Activated CD4-positive, alpha-beta memory T cell treated with anti-CD3 and anti-CD28 coated beads, Interleukin-2, amount 10 ng/mL, durations not matched to agents 7 days and 5 days (primary cell): Measurements from ENCODE around the gene MZT1. TPM values are rescaled to one million over a fixed set of nuclear protein-coding genes. Genes with fewer than 3 reads are reported as not detected.
A peak's percentile ranks its signal among the peaks of the same experiment; 100 is the strongest.
"Not testable (repeated sequence)": the region's sequence is repeated elsewhere in the genome, so short reads cannot be mapped to it uniquely, and the experiment has no call there.

Source experiments
- CTCF ChIA-PET: fragments of 350-600 bp; sonication (Branson Sonifier 250); formaldehyde crosslinking; loops from one replicate; lab custom pipeline; 2021; ENCODE audit warnings: antibody characterized with exemption, inconsistent platforms; lab: Charles Lee
- POLR2A ChIA-PET: fragments of 350-600 bp; sonication (Branson Sonifier 250); formaldehyde crosslinking; loops from one replicate; lab custom pipeline; 2021; ENCODE audit warnings: antibody characterized with exemption; lab: Charles Lee
- DNase-seq: peaks from one replicate; pipeline ENCODE4 v3.0.0-alpha.2; 2020
- H3K27ac Mint-ChIP-seq: one replicate; pipeline ENCODE4 v1.8.0; 2021; ENCODE audit warnings: mild to moderate bottlenecking, mixed read lengths
- H3K27me3 Mint-ChIP-seq: one replicate; pipeline ENCODE4 v1.8.0; 2021; ENCODE audit warnings: mixed read lengths
- H3K36me3 Mint-ChIP-seq: one replicate; pipeline ENCODE4 v1.8.0; 2021; ENCODE audit warnings: low read depth, mixed read lengths
- H3K4me1 Mint-ChIP-seq: one replicate; pipeline ENCODE4 v1.8.0; 2021; ENCODE audit warnings: mixed read lengths
- H3K4me3 Mint-ChIP-seq: one replicate; pipeline ENCODE4 v1.8.0; 2021; ENCODE audit warnings: mild to moderate bottlenecking, mixed read lengths
- H3K9me3 Mint-ChIP-seq: one replicate; pipeline ENCODE4 v1.8.0; 2021; ENCODE audit warnings: mixed read lengths
- total RNA-seq, 2 experiments: library from RNA; stranded (reverse); gene quantifications; one replicate each; pipeline ENCODE4 v1.2.3, GENCODE V29; 2021

MZT1 gene
- total RNA-seq, 2 experiments from 2014 or later: 20.7 to 22.3 TPM

GRCh38 chr13:72726185-72726584 lies 1.2 kb downstream of the MZT1 start:
- not testable (repeated sequence) for H3K27me3 Mint-ChIP-seq, DNase-seq, H3K9me3 Mint-ChIP-seq
- peak overlapping the region; percentile 84 for H3K27ac Mint-ChIP-seq
- peak overlapping the region; percentile 92 for H3K4me3 Mint-ChIP-seq
- POLR2A ChIA-PET: interaction anchor here (1.1 kb wide), 1 partner anchor 55 kb away, joined by 4 read pairs; the partner anchor contains the start of gene DIS3
- peaks cover 64% of the 10 kb centered on the region for H3K36me3 Mint-ChIP-seq
- CTCF ChIA-PET: interaction anchor here (1.4 kb wide), 1 partner anchor 83 kb away, joined by 4 read pairs; no protein-coding TSS in a partner anchor
- peaks cover 52% of the 10 kb centered on the region for H3K4me1 Mint-ChIP-seq

GRCh38 chr13:72716776-72717175 lies 10.7 kb downstream of the MZT1 start:
- Mint-ChIP-seq H3K36me3 (peaks cover 91% of the 10 kb centered on the region), H3K27ac (no peak overlapping the region), H3K4me3 (no peak overlapping the region), H3K4me1 (peaks cover 17% of the 10 kb centered on the region), H3K27me3 (no peaks in the 10 kb centered on the region), H3K9me3 (peaks cover 2% of the 10 kb centered on the region)
- no peak for DNase-seq
- ChIA-PET POLR2A (no interaction called here), CTCF (no interaction called here)

- peaks cover 4% of the 10 kb centered on the region for H3K36me3 Mint-ChIP-seq
- DNase-seq: no peak
- ChIA-PET CTCF (no interaction called here), POLR2A (no interaction called here)
- peaks cover 1% of the 10 kb centered on the region for H3K9me3 Mint-ChIP-seq
- H3K27me3 Mint-ChIP-seq: peaks cover 1% of the 10 kb centered on the region
- H3K4me1 Mint-ChIP-seq: no peaks in the 10 kb centered on the region
- H3K27ac Mint-ChIP-seq: no peak overlapping the region
- H3K4me3 Mint-ChIP-seq: no peak overlapping the region
These were observed 26.9 kb downstream of the MZT1 start for GRCh38 chr13:72700509-72700908.

GRCh38 chr13:72698164-72698563 lies 29.3 kb downstream of the MZT1 start:
- H3K27ac Mint-ChIP-seq: no peak overlapping the region
- H3K4me3 Mint-ChIP-seq: no peak overlapping the region
- no peaks in the 10 kb centered on the region for H3K4me1 Mint-ChIP-seq
- H3K9me3 Mint-ChIP-seq: no peaks in the 10 kb centered on the region
- no peaks in the 10 kb centered on the region for H3K36me3 Mint-ChIP-seq
- ChIA-PET CTCF (interaction anchor here (1.1 kb wide), 1 partner anchor 9 kb away, joined by 4 read pairs; no protein-coding TSS in a partner anchor), POLR2A (no interaction called here)
- DNase-seq: no peak
- peaks cover 4% of the 10 kb centered on the region for H3K27me3 Mint-ChIP-seq

GRCh38 chr13:72696579-72696978 lies 30.9 kb downstream of the MZT1 start:
- Mint-ChIP-seq H3K9me3 (no peaks in the 10 kb centered on the region), H3K27me3 (peaks cover 4% of the 10 kb centered on the region), H3K4me3 (no peak overlapping the region), H3K36me3 (no peaks in the 10 kb centered on the region), H3K27ac (no peak overlapping the region), H3K4me1 (no peaks in the 10 kb centered on the region)
- CTCF ChIA-PET: no interaction called here
- POLR2A ChIA-PET: no interaction called here
- DNase-seq: no peak

- no peaks in the 10 kb centered on the region for H3K36me3 Mint-ChIP-seq
- H3K4me3 Mint-ChIP-seq: no peak overlapping the region
- peaks cover 11% of the 10 kb centered on the region for H3K27me3 Mint-ChIP-seq
- H3K9me3 Mint-ChIP-seq: no peaks in the 10 kb centered on the region
- ChIA-PET POLR2A (no interaction called here), CTCF (no interaction called here)
- no peaks in the 10 kb centered on the region for H3K4me1 Mint-ChIP-seq
- no peak overlapping the region for H3K27ac Mint-ChIP-seq
- no peak for DNase-seq
These were observed 33.1 kb downstream of the MZT1 start for GRCh38 chr13:72694314-72694713.

GRCh38 chr13:72693832-72694231 lies 33.6 kb downstream of the MZT1 start:
- Mint-ChIP-seq H3K27ac (no peak overlapping the region), H3K4me1 (no peaks in the 10 kb centered on the region), H3K4me3 (no peak overlapping the region), H3K9me3 (no peaks in the 10 kb centered on the region), H3K36me3 (no peaks in the 10 kb centered on the region), H3K27me3 (peaks cover 11% of the 10 kb centered on the region)
- ChIA-PET CTCF (interaction anchor here (0.6 kb wide), 1 partner anchor 1038 kb away, joined by 3 read pairs; no protein-coding TSS in a partner anchor), POLR2A (no interaction called here)
- DNase-seq: no peak

GRCh38 chr13:72692884-72693514 lies 34.4 kb downstream of the MZT1 start:
- CTCF ChIA-PET: interaction anchor here (0.6 kb wide), 1 partner anchor 1037 kb away, joined by 3 read pairs; no protein-coding TSS in a partner anchor
- no peaks in the 10 kb centered on the region for H3K36me3 Mint-ChIP-seq
- H3K4me3 Mint-ChIP-seq: no peak overlapping the region
- H3K27me3 Mint-ChIP-seq: peaks cover 11% of the 10 kb centered on the region
- no peaks in the 10 kb centered on the region for H3K4me1 Mint-ChIP-seq
- H3K27ac Mint-ChIP-seq: no peak overlapping the region
- no peaks in the 10 kb centered on the region for H3K9me3 Mint-ChIP-seq
- DNase-seq: no peak
- POLR2A ChIA-PET: no interaction called here

GRCh38 chr13:72689181-72689696 lies 38.2 kb downstream of the MZT1 start:
- CTCF ChIA-PET: interaction anchor here (1.5 kb wide), 1 partner anchor 9 kb away, joined by 4 read pairs; no protein-coding TSS in a partner anchor

GRCh38 chr13:72686766-72687165 lies 40.7 kb downstream of the MZT1 start:
- Mint-ChIP-seq H3K27ac (no peak overlapping the region), H3K4me1 (no peaks in the 10 kb centered on the region), H3K36me3 (no peaks in the 10 kb centered on the region), H3K27me3 (peaks cover 22% of the 10 kb centered on the region), H3K9me3 (no peaks in the 10 kb centered on the region), H3K4me3 (no peak overlapping the region)
- POLR2A ChIA-PET: no interaction called here
- DNase-seq: no peak
- CTCF ChIA-PET: no interaction called here

More at GRCh38 chr13:72689181-72689696, 38.2 kb downstream of the MZT1 start:
- H3K9me3 Mint-ChIP-seq: no peaks in the 10 kb centered on the region
- peaks cover 18% of the 10 kb centered on the region for H3K27me3 Mint-ChIP-seq
- POLR2A ChIA-PET: no interaction called here
- no peaks in the 10 kb centered on the region for H3K36me3 Mint-ChIP-seq
- DNase-seq: no peak
- no peak overlapping the region for H3K27ac Mint-ChIP-seq
- H3K4me1 Mint-ChIP-seq: no peaks in the 10 kb centered on the region
- H3K4me3 Mint-ChIP-seq: no peak overlapping the region

- no peaks in the 10 kb centered on the region for H3K36me3 Mint-ChIP-seq
- no peak overlapping the region for H3K27ac Mint-ChIP-seq
- ChIA-PET CTCF (no interaction called here), POLR2A (no interaction called here)
- no peaks in the 10 kb centered on the region for H3K4me1 Mint-ChIP-seq
- peaks cover 13% of the 10 kb centered on the region for H3K27me3 Mint-ChIP-seq
- no peaks in the 10 kb centered on the region for H3K9me3 Mint-ChIP-seq
- DNase-seq: no peak
- H3K4me3 Mint-ChIP-seq: no peak overlapping the region
These were observed 47.1 kb downstream of the MZT1 start for GRCh38 chr13:72680353-72680752.

- no peak overlapping the region for H3K4me3 Mint-ChIP-seq
- POLR2A ChIA-PET: no interaction called here
- CTCF ChIA-PET: no interaction called here
- no peaks in the 10 kb centered on the region for H3K4me1 Mint-ChIP-seq
- no peak overlapping the region for H3K27ac Mint-ChIP-seq
- no peak for DNase-seq
- H3K27me3 Mint-ChIP-seq: peaks cover 6% of the 10 kb centered on the region
- no peaks in the 10 kb centered on the region for H3K36me3 Mint-ChIP-seq
- H3K9me3 Mint-ChIP-seq: no peaks in the 10 kb centered on the region
These were observed 49.1 kb downstream of the MZT1 start for GRCh38 chr13:72678312-72678711.

- Mint-ChIP-seq H3K36me3 (no peaks in the 10 kb centered on the region), H3K4me1 (no peaks in the 10 kb centered on the region), H3K9me3 (no peaks in the 10 kb centered on the region), H3K27ac (no peak overlapping the region), H3K27me3 (peaks cover 6% of the 10 kb centered on the region), H3K4me3 (no peak overlapping the region)
- POLR2A ChIA-PET: no interaction called here
- CTCF ChIA-PET: no interaction called here
- DNase-seq: no peak
These were observed 50.0 kb downstream of the MZT1 start for GRCh38 chr13:72677431-72677830.
